GM13977 (cell line): ENCODE measurements around the gene THBS3.
"Not testable (repeated sequence)": the region's sequence is repeated elsewhere in the genome, so short reads cannot be mapped to it uniquely, and the experiment has no call there.

Source experiments
- DNase-seq: peaks from one replicate; pipeline ENCODE4 v3.0.0; 2012; ENCODE audit warnings: low spot score
- CTCF ChIP-seq: IDR thresholded peaks from 2 replicates; pipeline ENCODE4 v1.5.1; 2012; ENCODE audit warnings: mild to moderate bottlenecking, control low read depth; ENCODE audit not compliant: insufficient read depth; ENCODE audit errors: extremely low read depth, missing control alignments
- in situ Hi-C: fragments of 300-500 bp; cut with MboI; formaldehyde crosslinking; loops from one replicate; pipeline ENCODE4 v1.12.0; 2022; ENCODE audit warnings: low sequenced_read_pairs, low pct_unique_long_range_greater_than_20kb, mixed read lengths, inconsistent platforms; ENCODE audit not compliant: unreplicated experiment

THBS3 gene

GRCh38 chr1:155231302-155231701 lies 23.6 kb upstream of the THBS3 start:
- in situ Hi-C loops, DNase-seq: not testable (repeated sequence)

GRCh38 chr1:155228096-155228427 lies 20.4 kb upstream of the THBS3 start:
- TF ChIP-seq CTCF, result no peak
- DNase-seq, result no peak
- in situ Hi-C loops, result no loop called here

- TF ChIP-seq CTCF, result peak; percentile 14
- peak; percentile 99 for DNase-seq
- in situ Hi-C loops, result no loop called here
These were observed 19.8 kb upstream of the THBS3 start for GRCh38 chr1:155227261-155228095.

- DNase-seq, result peak; percentile 50
- in situ Hi-C loops, result no loop called here
- TF ChIP-seq CTCF, result no peak
These were observed 19.2 kb upstream of the THBS3 start for GRCh38 chr1:155226910-155227260.

GRCh38 chr1:155226188-155226909 lies 18.7 kb upstream of the THBS3 start:
- peak; percentile 74 for DNase-seq
- peak; percentile 81 for TF ChIP-seq CTCF
- in situ Hi-C loops, result no loop called here

GRCh38 chr1:155225404-155225759 lies 17.7 kb upstream of the THBS3 start:
- in situ Hi-C loops, result not testable (repeated sequence)

GRCh38 chr1:155223047-155223446 lies 15.3 kb upstream of the THBS3 start:
- no peak for TF ChIP-seq CTCF
- DNase-seq, result no peak
- in situ Hi-C loops, result no loop called here

More at GRCh38 chr1:155225404-155225759, 17.7 kb upstream of the THBS3 start:
- not testable (repeated sequence) for DNase-seq

GRCh38 chr1:155220211-155220965 lies 12.7 kb upstream of the THBS3 start:
- DNase-seq, in situ Hi-C loops: not testable (repeated sequence)
